HG03045 (cell line): Measurements from ENCODE around the gene TBK1.
"Not testable (repeated sequence)": the region's sequence is repeated elsewhere in the genome, so short reads cannot be mapped to it uniquely, and the experiment has no call there.

ENCODE experiments used
- ATAC-seq: cut with Tn5 transposase; IDR thresholded peaks from one replicate; pipeline ENCODE4 v1.9.1; 2021; ENCODE audit warnings: mild to moderate bottlenecking, moderate library complexity; ENCODE audit not compliant: unreplicated experiment

TBK1 gene

DNA sequence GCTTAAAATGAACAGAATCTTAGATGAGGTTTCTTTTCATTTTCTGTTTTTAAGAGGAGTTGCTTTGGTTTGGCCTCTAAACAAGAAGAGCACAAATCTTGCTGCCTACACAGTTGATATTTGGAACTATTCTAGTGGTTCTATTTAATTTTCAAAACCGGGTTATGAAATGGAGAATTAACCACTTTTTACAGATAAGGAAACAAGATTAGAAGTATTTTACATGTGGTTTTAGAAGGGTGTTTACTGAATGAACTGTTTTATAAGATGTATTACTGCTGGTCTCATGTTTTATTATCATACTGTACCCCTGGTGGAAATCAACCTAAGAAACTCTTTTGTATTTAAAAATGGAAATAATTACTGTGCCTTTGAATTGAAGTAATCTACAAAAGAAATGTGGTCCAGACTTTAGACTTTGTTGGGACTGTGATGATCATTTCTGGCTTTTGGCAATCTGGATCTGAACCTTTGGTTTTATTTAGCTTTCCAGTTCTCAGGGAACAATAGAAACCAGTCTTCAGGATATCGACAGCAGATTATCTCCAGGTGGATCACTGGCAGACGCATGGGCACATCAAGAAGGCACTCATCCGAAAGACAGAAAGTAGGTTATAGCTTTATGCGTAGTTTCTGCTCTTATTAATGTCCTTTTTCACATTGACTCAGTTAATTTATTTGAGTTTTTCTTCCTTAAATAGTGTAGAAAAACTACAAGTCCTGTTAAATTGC lies 43.2 kb downstream of the TBK1 start:
- no peak for ATAC-seq

GRCh38 chr12:64496839-64497400 lies 45.0 kb downstream of the TBK1 start:
- no peak for ATAC-seq

DNA sequence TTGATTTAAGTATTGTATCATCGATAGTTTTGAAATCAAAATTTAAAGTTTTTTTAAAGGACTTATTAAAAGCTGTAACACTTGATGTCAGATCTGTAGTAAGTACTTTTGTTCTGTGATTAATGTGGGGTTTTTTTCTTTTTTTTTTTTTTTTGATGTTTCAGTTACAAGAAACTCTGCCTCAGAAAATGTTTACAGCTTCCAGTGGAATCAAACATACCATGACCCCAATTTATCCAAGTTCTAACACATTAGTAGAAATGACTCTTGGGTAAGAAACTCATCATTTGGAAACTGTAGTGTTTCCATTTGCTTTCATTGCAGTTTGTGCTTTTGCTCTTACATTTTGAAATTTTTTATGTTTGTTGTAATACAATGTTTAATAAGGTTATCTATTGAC lies 45.6 kb downstream of the TBK1 start:
- ATAC-seq: no peak

- ATAC-seq: no peak
Observed at GRCh38 chr12:64497903-64498302, 46.0 kb downstream of the TBK1 start.

GRCh38 chr12:64500394-64500793 lies 48.5 kb downstream of the TBK1 start:
- ATAC-seq: no peak

GRCh38 chr12:64501486-64501885 lies 49.6 kb downstream of the TBK1 start:
- ATAC-seq: no peak

DNA sequence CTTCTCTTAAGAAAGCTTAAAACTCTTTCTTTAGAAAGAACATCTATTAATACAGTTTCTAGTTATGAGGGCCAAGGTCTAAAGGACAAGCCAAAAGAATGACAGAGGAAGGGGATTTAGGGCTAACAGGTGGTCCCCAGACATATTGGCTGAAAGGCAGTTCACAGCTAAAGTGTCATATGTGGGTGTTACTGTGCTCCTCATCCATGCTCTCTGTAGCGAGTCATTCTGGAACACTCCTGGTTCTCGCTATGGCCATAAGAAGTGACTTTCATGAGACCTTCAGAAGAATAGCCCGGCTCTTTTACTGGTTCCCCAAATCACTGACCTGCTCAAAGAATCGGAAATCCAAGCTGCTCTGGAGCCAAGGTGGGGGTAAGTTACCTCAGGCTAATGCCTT lies 55.0 kb downstream of the TBK1 start:
- ATAC-seq: no peak

DNA sequence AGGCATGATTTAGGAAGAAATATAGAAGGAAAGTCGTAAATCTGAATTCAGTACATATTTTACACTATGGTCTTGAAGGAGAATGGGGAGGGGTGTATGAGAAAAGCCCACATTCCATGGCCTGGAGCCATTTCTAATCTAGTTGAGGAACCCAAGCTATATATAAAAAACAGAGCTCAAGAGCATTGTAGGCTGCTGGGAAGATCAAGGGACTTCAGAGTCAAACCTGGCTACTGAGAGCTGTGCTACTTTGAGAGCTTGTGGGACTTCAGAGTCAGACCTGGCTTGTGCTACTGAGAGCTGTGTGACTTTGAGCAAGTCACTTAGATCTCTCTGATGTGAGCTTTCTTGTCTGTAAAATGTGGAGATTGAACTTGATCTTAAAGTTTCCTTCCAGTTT lies 58.7 kb downstream of the TBK1 start:
- ATAC-seq: no peak

DNA sequence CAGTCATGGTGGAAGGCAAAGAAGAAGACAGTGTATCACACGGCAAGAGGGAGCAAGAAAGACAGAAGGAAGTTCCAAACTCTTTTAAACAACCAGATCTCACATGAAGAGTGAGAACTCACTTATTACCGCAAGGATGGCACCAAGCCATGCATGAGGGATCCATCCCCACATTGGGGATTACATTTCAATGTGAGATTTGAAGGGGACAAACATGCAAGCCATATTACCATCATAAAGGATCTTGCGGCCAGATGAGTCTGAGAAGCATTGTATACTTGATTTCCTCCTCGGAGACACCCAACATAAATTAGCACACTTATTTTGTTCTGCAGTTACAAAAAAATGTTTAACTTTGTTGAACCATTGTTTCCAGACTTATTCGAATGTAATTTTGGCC lies 66.5 kb downstream of the TBK1 start:
- no peak for ATAC-seq

DNA sequence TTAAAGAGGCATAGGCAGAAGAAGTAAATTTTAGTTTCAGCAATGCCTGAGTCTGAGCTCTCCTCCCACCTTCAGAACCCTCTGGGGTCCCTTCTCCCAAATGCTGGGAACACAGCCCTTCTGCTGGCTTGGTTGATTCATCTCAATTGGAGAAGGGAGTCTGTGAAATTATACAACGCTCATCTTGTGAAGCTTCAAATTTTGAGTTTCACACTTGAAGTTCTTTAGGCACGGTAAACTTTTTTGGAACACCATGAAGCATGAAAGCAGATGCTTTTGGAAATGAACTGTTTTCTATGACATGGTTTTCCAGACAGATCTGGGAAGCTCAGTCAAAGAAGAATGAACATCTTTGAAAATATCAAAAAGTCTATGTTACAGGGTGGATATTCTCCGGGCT lies 69.9 kb downstream of the TBK1 start:
- no peak for ATAC-seq

DNA sequence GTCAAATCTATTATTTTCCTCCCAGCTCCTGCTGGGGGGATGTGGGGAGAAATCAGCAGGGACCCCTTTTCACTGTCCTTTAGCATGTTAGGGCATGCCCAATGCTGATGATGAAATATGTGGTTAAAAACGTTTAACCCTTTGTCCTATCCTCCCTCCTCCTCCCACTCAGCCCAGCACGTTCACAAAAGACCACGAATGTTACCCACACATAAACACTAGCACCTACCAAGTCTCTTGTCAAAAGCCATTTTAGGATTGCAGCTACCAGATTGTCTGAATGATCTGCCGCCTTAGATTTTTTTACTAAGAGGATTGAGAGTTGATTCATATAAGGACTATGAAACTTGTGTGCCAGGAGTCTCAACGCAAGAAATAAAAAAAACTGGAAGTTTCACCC lies 70.4 kb downstream of the TBK1 start:
- no peak for ATAC-seq

- ATAC-seq: no peak
Observed at GRCh38 chr12:64522807-64523206, 70.9 kb downstream of the TBK1 start.

DNA sequence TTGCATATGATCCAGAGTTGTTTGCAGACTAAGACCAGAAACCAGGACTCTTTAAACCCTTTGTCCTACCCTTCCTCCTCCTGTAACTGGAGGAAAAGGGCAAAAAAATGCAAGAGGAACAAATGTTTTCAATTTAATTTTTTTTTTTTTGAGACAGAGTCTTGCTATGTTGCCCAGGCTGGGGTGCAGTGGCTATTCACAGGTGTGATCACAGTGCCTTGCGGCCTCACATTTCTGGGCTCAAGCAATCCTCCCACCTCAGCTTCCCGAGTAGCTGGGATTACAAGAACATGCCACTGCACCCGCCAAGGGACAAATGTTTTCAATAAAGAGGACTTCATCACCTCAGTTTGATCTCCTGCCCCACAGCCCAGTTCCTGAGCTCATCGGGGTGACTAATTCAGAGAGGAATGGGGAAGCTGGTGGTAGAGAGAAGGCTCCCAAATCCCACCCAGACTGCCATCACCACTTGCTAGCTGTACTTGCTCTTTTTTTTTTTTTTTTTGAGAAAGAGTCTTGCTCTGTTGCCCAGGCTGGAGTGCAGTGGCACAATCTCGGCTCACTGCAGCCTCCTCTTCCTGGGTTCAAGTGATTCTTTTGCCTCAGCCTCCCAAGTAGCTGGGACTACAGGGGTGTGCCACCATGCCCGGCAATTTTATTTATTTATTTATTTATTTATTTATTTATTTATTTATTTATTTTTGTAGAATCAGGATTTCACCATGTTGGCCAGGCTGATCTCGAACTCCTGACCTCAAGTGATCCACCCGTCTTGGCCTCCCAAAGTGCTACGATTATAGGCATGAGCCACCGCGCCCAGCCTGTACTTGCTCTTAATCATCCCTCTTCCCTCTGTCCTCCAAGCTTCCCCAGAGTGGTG lies 71.9 kb downstream of the TBK1 start:
- ATAC-seq: not testable (repeated sequence)

- no peak for ATAC-seq
Observed at GRCh38 chr12:64525461-64526160, 73.7 kb downstream of the TBK1 start.

DNA sequence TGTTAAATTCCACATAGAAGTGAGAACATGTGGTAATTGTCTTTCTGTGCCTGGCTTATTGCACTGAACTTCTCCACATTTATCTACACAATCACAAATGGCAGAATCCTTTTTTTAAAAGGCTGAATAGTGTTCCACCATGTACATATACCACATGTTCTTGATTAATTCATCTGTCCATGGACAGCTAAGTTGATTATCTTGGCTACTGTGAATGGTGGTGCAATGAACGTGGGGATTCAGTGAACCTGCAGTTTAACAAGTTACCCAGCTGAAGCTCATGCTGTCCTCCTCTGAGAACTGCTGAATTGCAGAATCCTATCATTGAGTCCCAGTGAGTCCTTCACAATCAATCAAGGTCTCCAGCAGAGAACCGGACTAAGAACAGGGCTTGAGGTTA lies 74.9 kb downstream of the TBK1 start:
- no peak for ATAC-seq

DNA sequence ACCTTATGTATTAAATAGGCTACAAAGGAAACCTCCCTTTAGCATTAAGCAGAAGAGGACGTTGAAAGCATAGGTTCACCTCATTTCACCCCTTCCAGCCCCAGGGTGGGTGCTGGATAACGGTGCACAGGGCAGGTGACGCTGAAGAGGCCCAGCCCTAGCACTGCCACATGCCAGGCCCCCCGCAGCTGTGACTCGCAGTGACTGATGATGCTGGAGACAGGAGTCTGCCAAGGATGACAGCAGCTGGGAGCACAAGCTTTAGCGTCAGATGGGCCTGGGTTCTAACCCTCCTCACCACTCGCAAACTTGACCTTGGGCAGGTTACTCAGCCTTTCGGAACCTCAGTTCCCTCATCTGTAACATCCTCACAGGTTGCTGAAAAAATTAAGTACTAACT lies 76.7 kb downstream of the TBK1 start:
- ATAC-seq: no peak

GRCh38 chr12:64530566-64530965 lies 78.6 kb downstream of the TBK1 start:
- no peak for ATAC-seq

- ATAC-seq: no peak
Observed at GRCh38 chr12:64531665-64532334, 79.9 kb downstream of the TBK1 start.

DNA sequence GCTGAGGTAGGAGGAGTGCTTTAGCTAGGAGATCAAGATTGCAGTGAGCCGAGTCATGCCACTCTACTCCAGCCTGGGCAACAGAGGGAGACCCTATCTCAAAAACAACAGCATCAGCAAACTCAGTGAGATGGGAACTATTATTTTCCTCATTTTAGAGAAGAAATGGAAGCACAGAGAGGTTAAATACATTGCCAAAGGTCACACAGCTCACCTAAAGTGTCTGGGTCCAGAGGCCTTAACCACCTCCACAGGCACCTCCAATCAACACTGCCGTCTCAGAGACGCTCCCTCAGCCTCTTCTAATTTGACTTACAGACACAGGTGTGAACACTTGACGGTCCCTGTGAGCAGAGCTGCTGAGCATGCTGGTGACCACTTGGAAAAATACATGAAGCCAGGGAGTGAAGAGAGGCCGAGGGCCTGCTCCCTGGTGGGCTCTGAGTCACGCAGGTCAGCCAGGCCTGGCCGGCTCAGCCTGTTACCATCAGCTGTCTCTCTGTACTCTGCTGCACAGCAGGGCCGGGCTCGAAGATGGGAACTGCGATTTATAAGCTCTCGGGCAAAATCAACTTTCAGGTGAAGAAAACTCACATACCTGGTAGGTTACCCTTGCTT lies 80.9 kb downstream of the TBK1 start:
- no peak for ATAC-seq

DNA sequence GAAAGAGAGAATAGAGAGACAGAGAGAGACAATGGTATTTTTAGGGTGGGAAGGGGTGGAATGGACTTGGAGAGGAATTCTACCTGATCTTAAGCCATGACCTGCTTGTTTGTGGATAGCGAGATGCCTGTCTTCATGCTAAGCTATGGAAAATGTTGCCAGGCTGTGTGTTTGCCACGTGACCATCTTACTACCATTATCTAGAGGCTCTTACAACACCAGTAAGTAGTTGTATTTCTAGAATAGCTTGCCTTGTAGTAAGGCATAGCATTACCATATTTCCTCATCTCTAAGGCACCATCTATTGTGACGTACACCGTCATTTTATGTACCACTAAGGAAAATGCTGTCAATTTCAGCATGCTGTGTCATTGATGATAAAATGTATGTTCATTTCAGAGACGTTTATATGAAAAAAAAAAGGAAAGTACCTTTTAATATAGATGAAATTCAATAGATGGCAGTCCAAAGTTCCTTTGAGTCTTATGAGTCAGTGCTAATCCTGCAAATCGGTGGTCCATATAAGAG lies 82.8 kb downstream of the TBK1 start:
- no peak for ATAC-seq
